IMR-90 (cell line): ENCODE measurements around the gene PHC3. TPM values are rescaled to one million over a fixed set of nuclear protein-coding genes. Genes with fewer than 3 reads are reported as not detected.

Source experiments
- FOS ChIP-seq: fragments of 150-350 bp; IDR thresholded peaks from 2 replicates; pipeline ENCODE4 v1.6.1; 2016; ENCODE audit warnings: low read depth, low read length
- USF2 ChIP-seq: fragments of 150-350 bp; IDR thresholded peaks from 2 replicates; pipeline ENCODE4 v1.6.1; 2017; ENCODE audit warnings: mild to moderate bottlenecking, antibody characterized with exemption, low read length, low read depth
- polyA plus RNA-seq, 3 experiments: library from polyadenylated mRNA; depleted of rRNA; stranded (reverse); fragments of >200 nt; gene quantifications; 2 replicates each; pipeline ENCODE4 v1.2.3, GENCODE V29; 2012; ENCODE audit warnings: low replicate concordance in 1 of 3
- total RNA-seq: library from RNA; depleted of rRNA; stranded (reverse); fragments of >200 nt; gene quantifications from 2 replicates; pipeline ENCODE4 v1.2.3, GENCODE V29; 2012

Gene PHC3
- total and polyA plus RNA-seq, 2 of the 4 experiments (the other 2 are of a cell fraction) = 18.3 to 26.3 TPM

GRCh38 chr3:170222647-170223541 lies 41.4 kb upstream of the PHC3 start (continued):
- TF ChIP-seq USF2 (no peak), FOS (no peak)
